ENCODE data around the gene PRKCQ. TPM values are rescaled to one million over a fixed set of nuclear protein-coding genes. Genes with fewer than 3 reads are reported as not detected.
"Not testable (repeated sequence)": the region's sequence is repeated elsewhere in the genome, so short reads cannot be mapped to it uniquely, and the experiment has no call there.

Gene PRKCQ
- polyA plus RNA-seq, 2 donors = 0.62 to 0.69 TPM

- Histone ChIP-seq H3K4me3 (ENCODE audit: low read depth in 1 of 2, low read length in 2 of 2) (no peak overlapping the region), H3K4me1 (ENCODE audit: control insufficient read depth in 2 of 2, insufficient read depth in 2 of 2, low read length in 1 of 2) (no peaks in the 10 kb centered on the region), H3K27ac (ENCODE audit: low read depth in 2 of 2, low read length in 1 of 2) (no peak overlapping the region), H3K36me3 (ENCODE audit: control insufficient read depth in 2 of 2, insufficient read depth in 2 of 2, low read length in 1 of 2) (no peaks in the 10 kb centered on the region), H3K9me3 (ENCODE audit: control insufficient read depth in 2 of 2, insufficient read depth in 1 of 2, low read depth in 1 of 2, low read length in 1 of 2) (peaks cover 0 to 3% of the 10 kb centered on the region in 2 donors), H3K27me3 (ENCODE audit: control insufficient read depth in 1 of 2, insufficient read depth in 2 of 2, low read length in 2 of 2) (no peaks in the 10 kb centered on the region)
- WGBS, 2 donors = 96 to 100% methylated on average over 2 of the region's 2 CpGs
These were observed 119.1 kb downstream of the PRKCQ start for GRCh38 chr10:6460861-6461409.

DNA sequence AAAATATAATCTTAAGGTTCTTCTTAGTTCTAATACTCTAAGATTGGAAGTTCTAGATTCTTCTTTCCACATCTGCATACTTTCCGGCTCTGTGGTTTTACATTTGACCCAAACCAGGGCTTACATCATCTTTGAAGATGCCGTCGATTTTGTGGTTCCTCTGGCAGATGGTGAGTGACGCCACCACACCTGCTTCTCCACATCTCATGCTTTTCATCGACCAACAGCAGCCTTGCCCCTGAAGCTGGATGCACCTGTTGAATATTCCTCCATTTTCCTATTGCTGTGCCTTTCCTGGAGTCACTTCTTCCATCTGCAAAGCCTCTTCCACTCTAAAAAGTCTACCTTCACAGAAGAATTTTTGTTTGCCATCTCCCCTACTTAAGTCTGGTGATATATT lies 121.3 kb downstream of the PRKCQ start:
- no peak overlapping the region for H3K4me3 ChIP-seq (ENCODE audit: low read depth in 1 of 2, low read length in 2 of 2)
- no peaks in the 10 kb centered on the region for H3K27me3 ChIP-seq (ENCODE audit: control insufficient read depth in 1 of 2, insufficient read depth in 2 of 2, low read length in 2 of 2)
- H3K4me1 ChIP-seq (ENCODE audit: control insufficient read depth in 2 of 2, insufficient read depth in 2 of 2, low read length in 1 of 2) = no peaks in the 10 kb centered on the region
- peaks cover 0 to 3% of the 10 kb centered on the region in 2 donors for H3K9me3 ChIP-seq (ENCODE audit: control insufficient read depth in 2 of 2, insufficient read depth in 1 of 2, low read depth in 1 of 2, low read length in 1 of 2)
- H3K36me3 ChIP-seq (ENCODE audit: control insufficient read depth in 2 of 2, insufficient read depth in 2 of 2, low read length in 1 of 2) = peaks cover 0 to 3% of the 10 kb centered on the region in 2 donors
- 91 to 92% methylated on average over 5 of the region's 5 CpGs for WGBS, 2 donors
- no peak overlapping the region for H3K27ac ChIP-seq (ENCODE audit: low read depth in 2 of 2, low read length in 1 of 2)

GRCh38 chr10:6457376-6457775 lies 122.7 kb downstream of the PRKCQ start:
- H3K27ac ChIP-seq (ENCODE audit: low read depth in 2 of 2, low read length in 1 of 2) = no peak overlapping the region
- no peak overlapping the region for H3K4me3 ChIP-seq (ENCODE audit: low read depth in 1 of 2, low read length in 2 of 2)
- H3K27me3 ChIP-seq (ENCODE audit: control insufficient read depth in 1 of 2, insufficient read depth in 2 of 2, low read length in 2 of 2) = no peaks in the 10 kb centered on the region
- peaks cover 0 to 3% of the 10 kb centered on the region in 2 donors for H3K36me3 ChIP-seq (ENCODE audit: control insufficient read depth in 2 of 2, insufficient read depth in 2 of 2, low read length in 1 of 2)
- no peaks in the 10 kb centered on the region for H3K4me1 ChIP-seq (ENCODE audit: control insufficient read depth in 2 of 2, insufficient read depth in 2 of 2, low read length in 1 of 2)
- H3K9me3 ChIP-seq (ENCODE audit: control insufficient read depth in 2 of 2, insufficient read depth in 1 of 2, low read depth in 1 of 2, low read length in 1 of 2) = peaks cover 0 to 3% of the 10 kb centered on the region in 2 donors
- 92 to 95% methylated on average over 5 of the region's 5 CpGs for WGBS, 2 donors

- H3K9me3 ChIP-seq (ENCODE audit: control insufficient read depth in 2 of 2, insufficient read depth in 1 of 2, low read depth in 1 of 2, low read length in 1 of 2) = peaks cover 0 to 3% of the 10 kb centered on the region in 2 donors
These were observed 124.0 kb downstream of the PRKCQ start for GRCh38 chr10:6456067-6456466.

DNA sequence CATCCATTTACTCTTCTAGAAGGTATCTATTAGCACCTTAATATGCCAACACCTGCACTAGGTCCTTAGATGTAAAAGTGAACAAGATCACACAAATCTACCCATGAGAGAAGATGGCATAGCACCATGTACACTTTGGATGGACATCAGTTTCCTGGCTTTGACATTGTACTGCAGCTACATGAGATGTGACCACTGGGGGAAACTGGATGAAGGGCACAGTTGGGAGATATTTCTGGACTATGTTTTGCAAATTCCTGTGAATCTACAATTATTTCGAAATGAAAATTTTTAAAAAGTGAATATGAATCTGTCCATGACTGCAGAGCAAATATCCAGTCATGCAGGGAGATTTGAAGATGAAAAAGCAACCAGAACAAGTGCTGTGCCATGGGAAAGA lies 124.5 kb downstream of the PRKCQ start:
- no peak overlapping the region for H3K4me3 ChIP-seq (ENCODE audit: low read depth in 1 of 2, low read length in 2 of 2)
- 90 to 91% methylated on average over 1 of the region's 1 CpG for WGBS, 2 donors
- peaks cover 0 to 3% of the 10 kb centered on the region in 2 donors for H3K9me3 ChIP-seq (ENCODE audit: control insufficient read depth in 2 of 2, insufficient read depth in 1 of 2, low read depth in 1 of 2, low read length in 1 of 2)
- H3K27ac ChIP-seq (ENCODE audit: low read depth in 2 of 2, low read length in 1 of 2) = no peak overlapping the region
- no peaks in the 10 kb centered on the region for H3K4me1 ChIP-seq (ENCODE audit: control insufficient read depth in 2 of 2, insufficient read depth in 2 of 2, low read length in 1 of 2)
- peaks cover 0 to 3% of the 10 kb centered on the region in 2 donors for H3K36me3 ChIP-seq (ENCODE audit: control insufficient read depth in 2 of 2, insufficient read depth in 2 of 2, low read length in 1 of 2)
- no peaks in the 10 kb centered on the region for H3K27me3 ChIP-seq (ENCODE audit: control insufficient read depth in 1 of 2, insufficient read depth in 2 of 2, low read length in 2 of 2)

More at GRCh38 chr10:6456067-6456466, 124.0 kb downstream of the PRKCQ start:
- no peak overlapping the region for H3K4me3 ChIP-seq (ENCODE audit: low read depth in 1 of 2, low read length in 2 of 2)
- no peaks in the 10 kb centered on the region for H3K27me3 ChIP-seq (ENCODE audit: control insufficient read depth in 1 of 2, insufficient read depth in 2 of 2, low read length in 2 of 2)
- 94 to 100% methylated on average over 1 of the region's 1 CpG for WGBS, 2 donors
- no peaks in the 10 kb centered on the region for H3K4me1 ChIP-seq (ENCODE audit: control insufficient read depth in 2 of 2, insufficient read depth in 2 of 2, low read length in 1 of 2)
- H3K36me3 ChIP-seq (ENCODE audit: control insufficient read depth in 2 of 2, insufficient read depth in 2 of 2, low read length in 1 of 2) = peaks cover 0 to 3% of the 10 kb centered on the region in 2 donors
- H3K27ac ChIP-seq (ENCODE audit: low read depth in 2 of 2, low read length in 1 of 2) = no peak overlapping the region

GRCh38 chr10:6446711-6447110 lies 133.4 kb downstream of the PRKCQ start:
- 95 to 96% methylated on average over 8 of the region's 8 CpGs for WGBS, 2 donors
- H3K27ac ChIP-seq (ENCODE audit: low read depth in 2 of 2, low read length in 1 of 2) = no peak overlapping the region

DNA sequence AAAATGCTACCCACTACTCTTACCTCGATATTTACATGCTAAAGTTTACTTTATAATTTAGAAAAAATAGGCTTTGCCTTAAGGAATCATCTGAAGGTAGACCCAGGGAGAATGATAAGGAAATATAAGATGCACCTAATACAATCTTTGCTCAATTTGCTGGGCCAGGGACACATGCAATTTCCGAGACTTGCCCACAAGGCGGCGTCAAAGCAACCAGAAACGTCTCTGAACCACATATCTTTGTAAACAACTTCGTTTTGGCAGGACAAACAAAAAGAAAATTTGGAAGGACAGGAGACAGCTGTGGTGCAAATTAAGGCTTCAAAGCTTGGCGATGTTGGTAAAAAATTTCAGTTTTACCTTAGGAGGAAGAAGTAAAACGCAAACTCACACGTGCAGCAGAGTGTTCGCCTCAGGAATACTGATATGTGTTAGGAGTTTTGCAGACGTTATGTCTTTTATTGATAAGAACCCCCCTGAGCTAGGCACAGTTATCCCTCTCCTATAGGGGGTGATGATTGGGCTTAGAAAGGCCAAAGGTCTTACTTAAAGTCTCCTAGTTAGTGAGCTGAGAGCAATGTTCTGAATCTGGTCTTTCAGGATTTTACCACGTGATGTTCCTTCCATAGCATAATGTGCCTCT lies 134.3 kb downstream of the PRKCQ start:
- H3K9me3 ChIP-seq (ENCODE audit: control insufficient read depth in 2 of 2, insufficient read depth in 1 of 2, low read depth in 1 of 2, low read length in 1 of 2) = no peaks in the 10 kb centered on the region
- WGBS, 2 donors = 29 to 34% methylated on average over 12 of the region's 12 CpGs

More at GRCh38 chr10:6446711-6447110, 133.4 kb downstream of the PRKCQ start:
- H3K27me3 ChIP-seq (ENCODE audit: control insufficient read depth in 1 of 2, insufficient read depth in 2 of 2, low read length in 2 of 2) = no peaks in the 10 kb centered on the region
- no peaks in the 10 kb centered on the region for H3K36me3 ChIP-seq (ENCODE audit: control insufficient read depth in 2 of 2, insufficient read depth in 2 of 2, low read length in 1 of 2)
- H3K9me3 ChIP-seq (ENCODE audit: control insufficient read depth in 2 of 2, insufficient read depth in 1 of 2, low read depth in 1 of 2, low read length in 1 of 2) = no peaks in the 10 kb centered on the region
- no peak overlapping the region for H3K4me3 ChIP-seq (ENCODE audit: low read depth in 1 of 2, low read length in 2 of 2)
- no peaks in the 10 kb centered on the region for H3K4me1 ChIP-seq (ENCODE audit: control insufficient read depth in 2 of 2, insufficient read depth in 2 of 2, low read length in 1 of 2)

DNA sequence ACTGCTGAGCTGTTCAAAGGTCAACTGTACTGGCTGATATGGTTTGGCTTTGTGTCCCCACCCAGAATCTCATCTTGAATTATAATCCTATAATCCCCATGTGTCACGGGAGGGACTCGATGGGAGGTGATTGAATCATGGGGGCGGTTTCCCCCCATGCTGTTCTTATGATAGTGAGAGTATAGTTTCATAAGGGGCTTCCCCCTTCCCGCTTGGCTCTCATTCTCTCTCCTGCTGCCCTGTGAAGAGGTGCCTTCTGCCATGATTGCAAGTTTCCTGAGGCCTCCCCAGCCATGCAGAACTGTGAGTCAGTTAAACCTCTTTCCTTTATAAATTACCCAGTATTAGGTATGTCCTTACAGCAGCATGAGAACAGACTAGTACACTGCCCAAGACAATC lies 140.2 kb downstream of the PRKCQ start:
- H3K4me1 ChIP-seq (ENCODE audit: control insufficient read depth in 2 of 2, insufficient read depth in 2 of 2, low read length in 1 of 2); H3K9me3 ChIP-seq (ENCODE audit: control insufficient read depth in 2 of 2, insufficient read depth in 1 of 2, low read depth in 1 of 2, low read length in 1 of 2); H3K27me3 ChIP-seq (ENCODE audit: control insufficient read depth in 1 of 2, insufficient read depth in 2 of 2, low read length in 2 of 2); H3K4me3 ChIP-seq (ENCODE audit: low read depth in 1 of 2, low read length in 2 of 2); H3K27ac ChIP-seq (ENCODE audit: low read depth in 2 of 2, low read length in 1 of 2); H3K36me3 ChIP-seq (ENCODE audit: control insufficient read depth in 2 of 2, insufficient read depth in 2 of 2, low read length in 1 of 2): not testable (repeated sequence)
- WGBS, 2 donors = 76 to 86% methylated on average over 4 of the region's 4 CpGs

More for the DNA sequence above, 134.3 kb downstream of the PRKCQ start:
- no peaks in the 10 kb centered on the region for H3K36me3 ChIP-seq (ENCODE audit: control insufficient read depth in 2 of 2, insufficient read depth in 2 of 2, low read length in 1 of 2)
- no peaks in the 10 kb centered on the region for H3K4me1 ChIP-seq (ENCODE audit: control insufficient read depth in 2 of 2, insufficient read depth in 2 of 2, low read length in 1 of 2)
- H3K27me3 ChIP-seq (ENCODE audit: control insufficient read depth in 1 of 2, insufficient read depth in 2 of 2, low read length in 2 of 2) = no peaks in the 10 kb centered on the region
- no peak overlapping the region for H3K27ac ChIP-seq (ENCODE audit: low read depth in 2 of 2, low read length in 1 of 2)
- no peak overlapping the region for H3K4me3 ChIP-seq (ENCODE audit: low read depth in 1 of 2, low read length in 2 of 2)

GRCh38 chr10:6431861-6432260 lies 148.2 kb downstream of the PRKCQ start:
- H3K36me3 ChIP-seq (ENCODE audit: control insufficient read depth in 2 of 2, insufficient read depth in 2 of 2, low read length in 1 of 2) = peaks cover 0 to 2% of the 10 kb centered on the region in 2 donors
- H3K27ac ChIP-seq (ENCODE audit: low read depth in 2 of 2, low read length in 1 of 2) = no peak overlapping the region
- 53% methylated on average over 4 of the region's 4 CpGs for WGBS, 2 donors
- no peaks in the 10 kb centered on the region for H3K4me1 ChIP-seq (ENCODE audit: control insufficient read depth in 2 of 2, insufficient read depth in 2 of 2, low read length in 1 of 2)
- H3K27me3 ChIP-seq (ENCODE audit: control insufficient read depth in 1 of 2, insufficient read depth in 2 of 2, low read length in 2 of 2) = no peaks in the 10 kb centered on the region
- no peak overlapping the region for H3K4me3 ChIP-seq (ENCODE audit: low read depth in 1 of 2, low read length in 2 of 2)
- no peaks in the 10 kb centered on the region for H3K9me3 ChIP-seq (ENCODE audit: control insufficient read depth in 2 of 2, insufficient read depth in 1 of 2, low read depth in 1 of 2, low read length in 1 of 2)

DNA sequence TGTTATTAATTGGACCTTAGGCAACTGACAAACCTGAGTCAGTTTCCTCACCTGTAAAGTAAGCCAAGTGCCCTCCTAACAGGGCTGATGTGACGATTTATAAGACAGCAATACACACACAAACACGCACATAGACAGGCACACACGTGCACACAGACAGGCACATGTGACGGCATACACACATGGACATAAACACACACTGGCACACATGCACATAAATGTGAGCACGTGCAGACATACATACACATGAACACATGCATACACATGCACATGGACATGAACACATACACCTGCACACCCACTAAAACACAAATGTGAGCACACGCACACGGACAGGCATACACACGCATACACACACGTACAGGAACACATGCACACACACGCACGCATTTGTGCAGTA lies 148.9 kb downstream of the PRKCQ start:
- H3K9me3 ChIP-seq (ENCODE audit: control insufficient read depth in 2 of 2, insufficient read depth in 1 of 2, low read depth in 1 of 2, low read length in 1 of 2) = no peaks in the 10 kb centered on the region
- H3K4me3 ChIP-seq (ENCODE audit: low read depth in 1 of 2, low read length in 2 of 2) = no peak overlapping the region
- H3K27me3 ChIP-seq (ENCODE audit: control insufficient read depth in 1 of 2, insufficient read depth in 2 of 2, low read length in 2 of 2) = no peaks in the 10 kb centered on the region
- H3K27ac ChIP-seq (ENCODE audit: low read depth in 2 of 2, low read length in 1 of 2) = no peak overlapping the region
- 94% methylated on average over 11 of the region's 11 CpGs for WGBS, 2 donors
- H3K36me3 ChIP-seq (ENCODE audit: control insufficient read depth in 2 of 2, insufficient read depth in 2 of 2, low read length in 1 of 2) = peaks cover 0 to 2% of the 10 kb centered on the region in 2 donors
- H3K4me1 ChIP-seq (ENCODE audit: control insufficient read depth in 2 of 2, insufficient read depth in 2 of 2, low read length in 1 of 2) = no peaks in the 10 kb centered on the region
